SJSA1 (cell line): ENCODE measurements around the gene SBDS. TPM values are rescaled to one million over a fixed set of nuclear protein-coding genes. Genes with fewer than 3 reads are reported as not detected.
"Not testable (repeated sequence)": the region's sequence is repeated elsewhere in the genome, so short reads cannot be mapped to it uniquely, and the experiment has no call there.

ENCODE experiments used
- DNase-seq, 2 experiments: peaks; one replicate each; pipeline ENCODE4 v3.0.0-alpha.2; 2015 to 2020; ENCODE audit warnings: low spot score in 2 of 2, low read depth in 1 of 2
- H3K27ac ChIP-seq: fragments of 250-450 bp; sonication (Bioruptor Pico); 2 replicates; pipeline ENCODE4 v1.5.1; 2020; ENCODE audit warnings: mild to moderate bottlenecking, moderate library complexity
- H3K27me3 ChIP-seq: fragments of 250-450 bp; sonication (Bioruptor Pico); replicated peaks from 2 replicates; pipeline ENCODE4 v1.5.1; 2020; ENCODE audit warnings: mild to moderate bottlenecking, moderate library complexity
- H3K36me3 ChIP-seq: fragments of 250-450 bp; sonication (Bioruptor Pico); 2 replicates; pipeline ENCODE4 v1.5.1; 2020; ENCODE audit warnings: mild to moderate bottlenecking
- H3K4me1 ChIP-seq: fragments of 250-450 bp; sonication (Bioruptor Pico); replicated peaks from 2 replicates; pipeline ENCODE4 v1.6.1; 2021; ENCODE audit warnings: mild to moderate bottlenecking
- H3K4me3 ChIP-seq: fragments of 250-450 bp; sonication (Bioruptor Pico); 2 replicates; pipeline ENCODE4 v1.5.1; 2020; ENCODE audit warnings: mild to moderate bottlenecking
- H3K9me3 ChIP-seq: fragments of 250-450 bp; sonication (Bioruptor Pico); replicated peaks from 2 replicates; pipeline ENCODE4 v1.5.1; 2020; ENCODE audit warnings: mild to moderate bottlenecking
- total RNA-seq: library from RNA; depleted of rRNA; stranded (reverse); fragments of >200 nt; shearing (Covaris generic); gene quantifications from 2 replicates; pipeline ENCODE4 v1.2.3, GENCODE V29; 2014

The SBDS gene
- total RNA-seq, 1 experiment from 2014 or later = 130 TPM

- DNase-seq, H3K4me3 ChIP-seq, H3K36me3 ChIP-seq, H3K27me3 ChIP-seq, H3K9me3 ChIP-seq, H3K27ac ChIP-seq, H3K4me1 ChIP-seq: not testable (repeated sequence)
Measured at GRCh38 chr7:67014076-67014622, 18.8 kb upstream of the SBDS start.

- not testable (repeated sequence) for H3K4me1 ChIP-seq, H3K9me3 ChIP-seq, DNase-seq, H3K4me3 ChIP-seq, H3K36me3 ChIP-seq, H3K27me3 ChIP-seq, H3K27ac ChIP-seq
Measured at GRCh38 chr7:67009677-67010076, 14.3 kb upstream of the SBDS start.

- H3K9me3 ChIP-seq = no peaks in the 10 kb centered on the region
- H3K4me1 ChIP-seq = no peaks in the 10 kb centered on the region
- H3K27me3 ChIP-seq = no peaks in the 10 kb centered on the region
- H3K36me3 ChIP-seq = peaks cover 3% of the 10 kb centered on the region
- no peak overlapping the region for H3K4me3 ChIP-seq
- no peak overlapping the region for H3K27ac ChIP-seq
- no peak for DNase-seq
Measured at GRCh38 chr7:67008260-67008659, 12.9 kb upstream of the SBDS start.

- H3K27me3 ChIP-seq = no peaks in the 10 kb centered on the region
- DNase-seq = no peak
- H3K9me3 ChIP-seq = no peaks in the 10 kb centered on the region
- no peak overlapping the region for H3K27ac ChIP-seq
- no peak overlapping the region for H3K4me3 ChIP-seq
- no peaks in the 10 kb centered on the region for H3K4me1 ChIP-seq
- peaks cover 3% of the 10 kb centered on the region for H3K36me3 ChIP-seq
Measured at GRCh38 chr7:67006965-67007364, 11.6 kb upstream of the SBDS start.

GRCh38 chr7:67004145-67004544 lies 8.8 kb upstream of the SBDS start:
- H3K4me1 ChIP-seq, H3K36me3 ChIP-seq, H3K9me3 ChIP-seq, H3K27me3 ChIP-seq, DNase-seq, H3K4me3 ChIP-seq, H3K27ac ChIP-seq: not testable (repeated sequence)

GRCh38 chr7:67000601-67001258 lies 5.3 kb upstream of the SBDS start:
- H3K4me3 ChIP-seq, H3K27me3 ChIP-seq, H3K9me3 ChIP-seq, H3K36me3 ChIP-seq, DNase-seq, H3K4me1 ChIP-seq, H3K27ac ChIP-seq: not testable (repeated sequence)

GRCh38 chr7:66996444-66997191 lies 1.2 kb upstream of the SBDS start, which contains the start of gene TYW1:
Gene TYW1, plus strand, starts transcription at chr7:66996833. Its CDS starts 146 bp downstream, at chr7:66996979.
- DNase-seq = peak; percentile 98 to 99
- H3K27ac ChIP-seq = peak within 1 kb of the TSS; percentile 51
- peak within 1 kb of the TSS; percentile 47 for H3K4me3 ChIP-seq
- H3K4me1 ChIP-seq, H3K27me3 ChIP-seq, H3K9me3 ChIP-seq: not testable (repeated sequence)
- peaks cover 17% of the 10 kb centered on the region for H3K36me3 ChIP-seq

- DNase-seq = peak; percentile 81 to 85
- H3K4me1 ChIP-seq, H3K27me3 ChIP-seq, H3K9me3 ChIP-seq: not testable (repeated sequence)
- Histone ChIP-seq H3K36me3 (peaks cover 18% of the 10 kb centered on the region), H3K27ac (peak overlapping the region; percentile 91), H3K4me3 (peak overlapping the region; percentile 50)
Measured at GRCh38 chr7:66994691-66995049, 716 bp downstream of the SBDS start.

GRCh38 chr7:66994051-66994450 lies 1.3 kb downstream of the SBDS start:
- DNase-seq = not testable (repeated sequence)

GRCh38 chr7:66989552-66989951 lies 5.8 kb downstream of the SBDS start:
- H3K9me3 ChIP-seq, H3K27ac ChIP-seq, H3K4me3 ChIP-seq, DNase-seq, H3K4me1 ChIP-seq, H3K27me3 ChIP-seq: not testable (repeated sequence)
- peaks cover 31% of the 10 kb centered on the region for H3K36me3 ChIP-seq

More at GRCh38 chr7:66994051-66994450, 1.3 kb downstream of the SBDS start:
- H3K27me3 ChIP-seq, H3K4me1 ChIP-seq, H3K9me3 ChIP-seq: not testable (repeated sequence)
- Histone ChIP-seq H3K4me3 (peak overlapping the region; percentile 50), H3K36me3 (peaks cover 20% of the 10 kb centered on the region), H3K27ac (peak overlapping the region; percentile 91)

- H3K9me3 ChIP-seq, H3K27me3 ChIP-seq, H3K27ac ChIP-seq, DNase-seq, H3K4me3 ChIP-seq, H3K4me1 ChIP-seq, H3K36me3 ChIP-seq: not testable (repeated sequence)
Measured at GRCh38 chr7:66980336-66980735, 15.1 kb downstream of the SBDS start.

GRCh38 chr7:66979013-66979412 lies 16.4 kb downstream of the SBDS start:
- not testable (repeated sequence) for DNase-seq, H3K9me3 ChIP-seq, H3K27ac ChIP-seq, H3K27me3 ChIP-seq, H3K4me1 ChIP-seq, H3K4me3 ChIP-seq, H3K36me3 ChIP-seq

GRCh38 chr7:66978312-66978711 lies 17.1 kb downstream of the SBDS start:
- DNase-seq = not testable (repeated sequence)

GRCh38 chr7:66974986-66975590 lies 20.3 kb downstream of the SBDS start:
- Histone ChIP-seq H3K27me3 (no peaks in the 10 kb centered on the region), H3K27ac (no peak overlapping the region), H3K4me1 (no peaks in the 10 kb centered on the region), H3K36me3 (no peaks in the 10 kb centered on the region), H3K9me3 (no peaks in the 10 kb centered on the region), H3K4me3 (no peak overlapping the region)
- DNase-seq = no peak

More at GRCh38 chr7:66978312-66978711, 17.1 kb downstream of the SBDS start:
- not testable (repeated sequence) for H3K36me3 ChIP-seq, H3K9me3 ChIP-seq, H3K4me3 ChIP-seq, H3K27ac ChIP-seq, H3K27me3 ChIP-seq, H3K4me1 ChIP-seq
